WTC11 (cell line): Measurements from ENCODE around the gene ALPK1. TPM values are rescaled to one million over a fixed set of nuclear protein-coding genes. Genes with fewer than 3 reads are reported as not detected.

Experiments used
- ATAC-seq: fragments of 200-7000 bp; cut with Tn5 transposase; 2 replicates; pipeline ENCODE4 v1.10.0; 2021; ENCODE audit warnings: mild to moderate bottlenecking, moderate library complexity
- CTCF ChIA-PET: fragments of 300-600 bp; sonication (Branson Sonifier 250); formaldehyde crosslinking; loops from one replicate; lab custom pipeline; 2021; ENCODE audit warnings: antibody characterized with exemption; lab: Charles Lee
- POLR2A ChIA-PET: fragments of 350-600 bp; sonication (Branson Sonifier 250); formaldehyde crosslinking; loops from one replicate; lab custom pipeline; 2021; ENCODE audit warnings: antibody characterized with exemption; lab: Charles Lee
- DNase-seq: peaks from one replicate; pipeline ENCODE4 v3.0.0; 2021; ENCODE audit warnings: low spot score
- H3K27ac Mint-ChIP-seq: 2 replicates; pipeline ENCODE4 v1.8.0; 2021; ENCODE audit warnings: mixed read lengths
- H3K27me3 Mint-ChIP-seq: 2 replicates; pipeline ENCODE4 v1.8.0; 2021; ENCODE audit warnings: low read depth, mild to moderate bottlenecking, moderate library complexity, mixed read lengths
- H3K36me3 Mint-ChIP-seq: 2 replicates; pipeline ENCODE4 v1.8.0; 2021; ENCODE audit warnings: mixed read lengths
- H3K4me1 Mint-ChIP-seq: 2 replicates; pipeline ENCODE4 v1.8.0; 2022; ENCODE audit warnings: mixed read lengths
- H3K4me3 Mint-ChIP-seq: 2 replicates; pipeline ENCODE4 v1.8.0; 2021; ENCODE audit warnings: mild to moderate bottlenecking, moderate library complexity, mixed read lengths
- H3K9me3 Mint-ChIP-seq: 2 replicates; pipeline ENCODE4 v1.8.0; 2021; ENCODE audit warnings: mixed read lengths
- ATF1 ChIP-seq: sonication (generic); formaldehyde crosslinking; IDR thresholded peaks from 2 replicates; pipeline ENCODE4 v1.8.1; 2023; ENCODE audit warnings: mild to moderate bottlenecking, moderate library complexity, missing genetic modification reagents
- CBFB ChIP-seq: sonication (generic); formaldehyde crosslinking; IDR thresholded peaks from 2 replicates; pipeline ENCODE4 v1.8.1; 2022; ENCODE audit warnings: mild to moderate bottlenecking, low read depth, missing genetic modification reagents
- EMX1 ChIP-seq: fragments of 250-450 bp; sonication (Bioruptor Pico); IDR thresholded peaks from 2 replicates; pipeline ENCODE4 v1.8.0; 2021; ENCODE audit warnings: mild to moderate bottlenecking
- ETV6 ChIP-seq: sonication (generic); formaldehyde crosslinking; IDR thresholded peaks from 2 replicates; pipeline ENCODE4 v1.8.1; 2022; ENCODE audit warnings: mild to moderate bottlenecking, missing genetic modification reagents
- FOXP1 ChIP-seq: sonication (generic); formaldehyde crosslinking; IDR thresholded peaks from 2 replicates; pipeline ENCODE4 v1.8.0; 2022; ENCODE audit warnings: missing genetic modification reagents, mild to moderate bottlenecking, moderate library complexity, borderline replicate concordance
- GABPB1 ChIP-seq: sonication (generic); formaldehyde crosslinking; IDR thresholded peaks from 2 replicates; pipeline ENCODE4 v1.8.1; 2023; ENCODE audit warnings: mild to moderate bottlenecking, missing genetic modification reagents
- JUN ChIP-seq: sonication (generic); formaldehyde crosslinking; IDR thresholded peaks from 2 replicates; pipeline ENCODE4 v1.8.0; 2023; ENCODE audit warnings: mild to moderate bottlenecking, missing genetic modification reagents
- KAT7 ChIP-seq: sonication (generic); formaldehyde crosslinking; IDR thresholded peaks from 2 replicates; pipeline ENCODE4 v1.8.1; 2023; ENCODE audit warnings: missing genetic modification reagents, mild to moderate bottlenecking, borderline replicate concordance
- MXD4 ChIP-seq: fragments of 250-450 bp; sonication (Bioruptor Pico); IDR thresholded peaks from 2 replicates; pipeline ENCODE4 v1.8.0; 2021; ENCODE audit warnings: mild to moderate bottlenecking, moderate library complexity, borderline replicate concordance
- MYBL2 ChIP-seq: sonication (generic); formaldehyde crosslinking; IDR thresholded peaks from 2 replicates; pipeline ENCODE4 v1.8.1; 2023; ENCODE audit warnings: mild to moderate bottlenecking, moderate library complexity, missing genetic modification reagents
- NR1H2 ChIP-seq: sonication (generic); formaldehyde crosslinking; IDR thresholded peaks from 2 replicates; pipeline ENCODE4 v1.9.0; 2021; ENCODE audit warnings: mild to moderate bottlenecking, moderate library complexity, missing genetic modification reagents
- NR3C1 ChIP-seq: sonication (generic); formaldehyde crosslinking; conservative IDR thresholded peaks from 2 replicates; pipeline ENCODE4 v1.8.1; 2023; ENCODE audit warnings: low read depth, mild to moderate bottlenecking, missing genetic modification reagents
- OVOL2 ChIP-seq: fragments of 250-450 bp; sonication (Bioruptor Pico); IDR thresholded peaks from 2 replicates; pipeline ENCODE4 v1.9.0; 2021; ENCODE audit warnings: mild to moderate bottlenecking, borderline replicate concordance
- SMAD4 ChIP-seq: sonication (generic); formaldehyde crosslinking; IDR thresholded peaks from 2 replicates; pipeline ENCODE4 v1.8.0; 2022; ENCODE audit warnings: mild to moderate bottlenecking, missing genetic modification reagents
- SOX15 ChIP-seq: fragments of 250-450 bp; sonication (Bioruptor Pico); IDR thresholded peaks from 2 replicates; pipeline ENCODE4 v1.9.0; 2021; ENCODE audit warnings: mild to moderate bottlenecking
- TP53 ChIP-seq: sonication (generic); formaldehyde crosslinking; IDR thresholded peaks from 2 replicates; pipeline ENCODE4 v1.8.1; 2023; ENCODE audit warnings: mild to moderate bottlenecking, missing genetic modification reagents
- ZNF121 ChIP-seq: sonication (generic); formaldehyde crosslinking; IDR thresholded peaks from 2 replicates; pipeline ENCODE4 v1.8.0; 2023; ENCODE audit warnings: missing genetic modification reagents
- ZNF219 ChIP-seq: sonication (generic); formaldehyde crosslinking; IDR thresholded peaks from 2 replicates; pipeline ENCODE4 v1.8.0; 2023; ENCODE audit warnings: missing genetic modification reagents, mild to moderate bottlenecking, borderline replicate concordance
- ZNF396 ChIP-seq: fragments of 250-450 bp; sonication (Bioruptor Pico); IDR thresholded peaks from 2 replicates; pipeline ENCODE4 v1.8.0; 2021; ENCODE audit warnings: mild to moderate bottlenecking, moderate library complexity, borderline replicate concordance
- ZNF671 ChIP-seq: fragments of 250-450 bp; sonication (Bioruptor Pico); IDR thresholded peaks from 2 replicates; pipeline ENCODE4 v1.8.0; 2021; ENCODE audit warnings: mild to moderate bottlenecking
- total RNA-seq: library from RNA; stranded (reverse); gene quantifications from 3 replicates; pipeline ENCODE4 v1.2.3, GENCODE V29; 2021
- TF ChIP-seq, protein P1 (sequence below): sonication (generic); formaldehyde crosslinking; IDR thresholded peaks from 2 replicates; pipeline ENCODE4 v1.8.0; 2022; ENCODE audit warnings: mild to moderate bottlenecking, missing genetic modification reagents
- TF ChIP-seq, protein P2 (sequence below): sonication (generic); formaldehyde crosslinking; IDR thresholded peaks from 2 replicates; pipeline ENCODE4 v1.8.1; 2023; ENCODE audit warnings: mild to moderate bottlenecking, missing genetic modification reagents, borderline replicate concordance
- TF ChIP-seq, protein P3 (sequence below): fragments of 250-450 bp; sonication (Bioruptor Pico); IDR thresholded peaks from 2 replicates; pipeline ENCODE4 v1.9.0; 2021; ENCODE audit warnings: mild to moderate bottlenecking
- TF ChIP-seq, protein P4 (sequence below): fragments of 250-450 bp; sonication (Bioruptor Pico); IDR thresholded peaks from 2 replicates; pipeline ENCODE4 v1.9.0; 2021; ENCODE audit warnings: mild to moderate bottlenecking

The ALPK1 gene
- total RNA-seq, 1 experiment from 2014 or later = 0.50 TPM

GRCh38 chr4:112377171-112377570 is 80.0 kb downstream of the ALPK1 start:
- ATAC-seq = no peak
- CTCF ChIA-PET = interaction anchor here (1.2 kb wide), 1 partner anchor 146 kb away, joined by 3 read pairs; no protein-coding TSS in a partner anchor

DNA sequence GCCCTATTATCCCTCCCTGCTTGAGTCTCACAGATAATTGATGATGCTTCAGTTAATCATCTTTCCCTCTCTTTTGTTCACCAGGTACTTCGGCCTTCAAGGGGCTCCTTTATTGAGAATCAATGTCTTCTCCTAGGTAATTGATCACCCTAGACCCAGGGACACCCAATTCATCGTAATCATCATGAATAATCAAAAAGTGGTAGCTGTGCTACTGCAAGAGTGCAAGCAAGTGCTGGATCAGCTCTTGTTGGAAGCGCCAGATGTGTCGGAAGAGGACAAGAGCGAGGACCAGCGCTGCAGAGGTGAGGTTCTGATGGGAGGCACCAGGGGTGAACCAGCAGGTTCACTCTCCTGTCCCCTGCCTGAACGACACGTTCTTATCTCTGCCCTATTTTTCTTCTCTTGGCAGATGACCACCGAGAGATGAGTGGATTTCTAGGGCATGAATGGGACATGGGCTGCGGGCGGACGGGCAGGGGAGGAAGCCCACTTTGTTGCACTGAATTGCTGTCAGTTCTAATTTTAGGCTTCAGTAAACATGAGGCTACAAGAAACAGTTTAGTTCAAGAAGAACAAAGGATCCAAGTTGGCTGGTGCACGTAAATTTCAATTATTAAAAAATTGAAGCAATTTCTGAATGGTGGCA is 80.5 kb downstream of the ALPK1 start:
- Mint-ChIP-seq H3K4me3 (no peak overlapping the region), H3K36me3 (no peaks in the 10 kb centered on the region), H3K27ac (no peak overlapping the region), H3K9me3 (no peaks in the 10 kb centered on the region; the same call in 1 of the 2 replicates), H3K4me1 (peaks cover 8% of the 10 kb centered on the region), H3K27me3 (peaks cover 39% of the 10 kb centered on the region)
- ATAC-seq (no peak), DNase-seq (no peak)
- TF ChIP-seq EMX1 (CRISPR knock-in tag) (no peak), NR3C1 (CRISPR knock-in tag) (no peak), MXD4 (CRISPR knock-in tag) (no peak), ZNF396 (CRISPR knock-in tag) (no peak), GABPB1 (CRISPR knock-in tag) (no peak), SMAD4 (CRISPR knock-in tag) (no peak), ZNF219 (CRISPR knock-in tag) (no peak), CBFB (no peak), ZNF671 (CRISPR knock-in tag) (no peak), KAT7 (CRISPR knock-in tag) (no peak), NR1H2 (CRISPR knock-in tag) (no peak)
- TF ChIP-seq, protein P1, sequence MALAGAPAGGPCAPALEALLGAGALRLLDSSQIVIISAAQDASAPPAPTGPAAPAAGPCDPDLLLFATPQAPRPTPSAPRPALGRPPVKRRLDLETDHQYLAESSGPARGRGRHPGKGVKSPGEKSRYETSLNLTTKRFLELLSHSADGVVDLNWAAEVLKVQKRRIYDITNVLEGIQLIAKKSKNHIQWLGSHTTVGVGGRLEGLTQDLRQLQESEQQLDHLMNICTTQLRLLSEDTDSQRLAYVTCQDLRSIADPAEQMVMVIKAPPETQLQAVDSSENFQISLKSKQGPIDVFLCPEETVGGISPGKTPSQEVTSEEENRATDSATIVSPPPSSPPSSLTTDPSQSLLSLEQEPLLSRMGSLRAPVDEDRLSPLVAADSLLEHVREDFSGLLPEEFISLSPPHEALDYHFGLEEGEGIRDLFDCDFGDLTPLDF (CRISPR knock-in tag) = no peak
- POLR2A ChIA-PET = no interaction called here
- CTCF ChIA-PET = interaction anchor here (1.2 kb wide), 1 partner anchor 145 kb away, joined by 3 read pairs; no protein-coding TSS in a partner anchor

More at GRCh38 chr4:112377171-112377570, 80.0 kb downstream of the ALPK1 start:
- no peak for TF ChIP-seq FOXP1 (CRISPR knock-in tag)
- no peak for TF ChIP-seq OVOL2 (CRISPR knock-in tag)
- TF ChIP-seq GABPB1 (CRISPR knock-in tag) = no peak
- TF ChIP-seq, protein P2, sequence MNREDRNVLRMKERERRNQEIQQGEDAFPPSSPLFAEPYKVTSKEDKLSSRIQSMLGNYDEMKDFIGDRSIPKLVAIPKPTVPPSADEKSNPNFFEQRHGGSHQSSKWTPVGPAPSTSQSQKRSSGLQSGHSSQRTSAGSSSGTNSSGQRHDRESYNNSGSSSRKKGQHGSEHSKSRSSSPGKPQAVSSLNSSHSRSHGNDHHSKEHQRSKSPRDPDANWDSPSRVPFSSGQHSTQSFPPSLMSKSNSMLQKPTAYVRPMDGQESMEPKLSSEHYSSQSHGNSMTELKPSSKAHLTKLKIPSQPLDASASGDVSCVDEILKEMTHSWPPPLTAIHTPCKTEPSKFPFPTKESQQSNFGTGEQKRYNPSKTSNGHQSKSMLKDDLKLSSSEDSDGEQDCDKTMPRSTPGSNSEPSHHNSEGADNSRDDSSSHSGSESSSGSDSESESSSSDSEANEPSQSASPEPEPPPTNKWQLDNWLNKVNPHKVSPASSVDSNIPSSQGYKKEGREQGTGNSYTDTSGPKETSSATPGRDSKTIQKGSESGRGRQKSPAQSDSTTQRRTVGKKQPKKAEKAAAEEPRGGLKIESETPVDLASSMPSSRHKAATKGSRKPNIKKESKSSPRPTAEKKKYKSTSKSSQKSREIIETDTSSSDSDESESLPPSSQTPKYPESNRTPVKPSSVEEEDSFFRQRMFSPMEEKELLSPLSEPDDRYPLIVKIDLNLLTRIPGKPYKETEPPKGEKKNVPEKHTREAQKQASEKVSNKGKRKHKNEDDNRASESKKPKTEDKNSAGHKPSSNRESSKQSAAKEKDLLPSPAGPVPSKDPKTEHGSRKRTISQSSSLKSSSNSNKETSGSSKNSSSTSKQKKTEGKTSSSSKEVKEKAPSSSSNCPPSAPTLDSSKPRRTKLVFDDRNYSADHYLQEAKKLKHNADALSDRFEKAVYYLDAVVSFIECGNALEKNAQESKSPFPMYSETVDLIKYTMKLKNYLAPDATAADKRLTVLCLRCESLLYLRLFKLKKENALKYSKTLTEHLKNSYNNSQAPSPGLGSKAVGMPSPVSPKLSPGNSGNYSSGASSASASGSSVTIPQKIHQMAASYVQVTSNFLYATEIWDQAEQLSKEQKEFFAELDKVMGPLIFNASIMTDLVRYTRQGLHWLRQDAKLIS (CRISPR knock-in tag) = no peak
- no peak for TF ChIP-seq ETV6 (CRISPR knock-in tag)
- no peak for TF ChIP-seq ZNF396 (CRISPR knock-in tag)
- no peak for TF ChIP-seq SOX15
- TF ChIP-seq NR1H2 (CRISPR knock-in tag) = no peak
- TF ChIP-seq ATF1 (CRISPR knock-in tag) = no peak
- TF ChIP-seq, protein P3, sequence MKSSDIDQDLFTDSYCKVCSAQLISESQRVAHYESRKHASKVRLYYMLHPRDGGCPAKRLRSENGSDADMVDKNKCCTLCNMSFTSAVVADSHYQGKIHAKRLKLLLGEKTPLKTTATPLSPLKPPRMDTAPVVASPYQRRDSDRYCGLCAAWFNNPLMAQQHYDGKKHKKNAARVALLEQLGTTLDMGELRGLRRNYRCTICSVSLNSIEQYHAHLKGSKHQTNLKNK (CRISPR knock-in tag) = no peak
- no peak for TF ChIP-seq JUN
- no peak for TF ChIP-seq ZNF121 (CRISPR knock-in tag)
- no peak for TF ChIP-seq ZNF219 (CRISPR knock-in tag)
- TF ChIP-seq, protein P4, sequence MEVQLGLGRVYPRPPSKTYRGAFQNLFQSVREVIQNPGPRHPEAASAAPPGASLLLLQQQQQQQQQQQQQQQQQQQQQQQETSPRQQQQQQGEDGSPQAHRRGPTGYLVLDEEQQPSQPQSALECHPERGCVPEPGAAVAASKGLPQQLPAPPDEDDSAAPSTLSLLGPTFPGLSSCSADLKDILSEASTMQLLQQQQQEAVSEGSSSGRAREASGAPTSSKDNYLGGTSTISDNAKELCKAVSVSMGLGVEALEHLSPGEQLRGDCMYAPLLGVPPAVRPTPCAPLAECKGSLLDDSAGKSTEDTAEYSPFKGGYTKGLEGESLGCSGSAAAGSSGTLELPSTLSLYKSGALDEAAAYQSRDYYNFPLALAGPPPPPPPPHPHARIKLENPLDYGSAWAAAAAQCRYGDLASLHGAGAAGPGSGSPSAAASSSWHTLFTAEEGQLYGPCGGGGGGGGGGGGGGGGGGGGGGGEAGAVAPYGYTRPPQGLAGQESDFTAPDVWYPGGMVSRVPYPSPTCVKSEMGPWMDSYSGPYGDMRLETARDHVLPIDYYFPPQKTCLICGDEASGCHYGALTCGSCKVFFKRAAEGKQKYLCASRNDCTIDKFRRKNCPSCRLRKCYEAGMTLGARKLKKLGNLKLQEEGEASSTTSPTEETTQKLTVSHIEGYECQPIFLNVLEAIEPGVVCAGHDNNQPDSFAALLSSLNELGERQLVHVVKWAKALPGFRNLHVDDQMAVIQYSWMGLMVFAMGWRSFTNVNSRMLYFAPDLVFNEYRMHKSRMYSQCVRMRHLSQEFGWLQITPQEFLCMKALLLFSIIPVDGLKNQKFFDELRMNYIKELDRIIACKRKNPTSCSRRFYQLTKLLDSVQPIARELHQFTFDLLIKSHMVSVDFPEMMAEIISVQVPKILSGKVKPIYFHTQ (CRISPR knock-in tag) = no peak
- TF ChIP-seq TP53 (CRISPR knock-in tag) = no peak
- no peak for TF ChIP-seq MYBL2 (CRISPR knock-in tag)
- Mint-ChIP-seq H3K27ac (no peak overlapping the region), H3K27me3 (peaks cover 39% of the 10 kb centered on the region), H3K4me3 (no peak overlapping the region), H3K4me1 (peaks cover 8% of the 10 kb centered on the region), H3K36me3 (no peaks in the 10 kb centered on the region), H3K9me3 (no peaks in the 10 kb centered on the region; the same call in 1 of the 2 replicates)
- no peak for DNase-seq
- POLR2A ChIA-PET = no interaction called here
